Measurements from ENCODE around the gene IFNA8. TPM values are rescaled to one million over a fixed set of nuclear protein-coding genes. Genes with fewer than 3 reads are reported as not detected.

The IFNA8 gene
- total and polyA plus RNA-seq, 2 experiments from 2014 or later: not detected

- Histone ChIP-seq H2AFZ (no peak overlapping the region), H3F3A (replicated peaks; ENCODE audit: low read depth) (no peaks in the 10 kb centered on the region), H3K9me2 (ENCODE audit: insufficient read depth) (no peaks in the 10 kb centered on the region), H3K4me3 (no peak overlapping the region), H3K4me2 (no peak overlapping the region), H3K4me1 (ENCODE audit: insufficient read depth) (no peaks in the 10 kb centered on the region), H3K79me2 (replicated peaks; ENCODE audit: insufficient read depth) (no peaks in the 10 kb centered on the region), H3K36me3 (ENCODE audit: insufficient read depth) (no peaks in the 10 kb centered on the region), H4K20me1 (replicated peaks; ENCODE audit: insufficient read depth) (no peaks in the 10 kb centered on the region), H3K27me3 (ENCODE audit: insufficient read depth) (no peaks in the 10 kb centered on the region), H3K27ac (ENCODE audit: low read depth) (no peak overlapping the region)
- no peak overlapping the region for H3K4me3 Mint-ChIP-seq
- DNase-seq (ENCODE audit: low spot score): no peak
- no peaks in the 10 kb centered on the region for H3K36me3 Mint-ChIP-seq (ENCODE audit: low read depth)
- H3K27ac Mint-ChIP-seq: no peak overlapping the region
- ATAC-seq: no peak
- TF ChIP-seq ZNF462 (CRISPR knock-in tag; IDR thresholded peaks at IDR 0.05): no peak
- no peak for TF ChIP-seq ZNF331 (CRISPR knock-in tag; IDR thresholded peaks at IDR 0.05; ENCODE audit: low read depth)
- no peak for TF ChIP-seq NANOG (IDR thresholded peaks at IDR 0.05; ENCODE audit: borderline replicate concordance)
- H3K9me3 Mint-ChIP-seq: no peaks in the 10 kb centered on the region
- no peaks in the 10 kb centered on the region; the same call in 1 of the 3 replicates for H3K4me1 Mint-ChIP-seq
- no peaks in the 10 kb centered on the region for H3K27me3 Mint-ChIP-seq (ENCODE audit: insufficient read depth, low read depth, poor library complexity)
Measured at GRCh38 chr9:21414220-21414940, 5.5 kb downstream of the IFNA8 start.

GRCh38 chr9:21415493-21416267, 6.8 kb downstream of the IFNA8 start:
- no peaks in the 10 kb centered on the region for H3K36me3 ChIP-seq (ENCODE audit: insufficient read depth)
- no peaks in the 10 kb centered on the region for H3K36me3 Mint-ChIP-seq (ENCODE audit: low read depth)
- no peaks in the 10 kb centered on the region for H3K79me2 ChIP-seq (replicated peaks; ENCODE audit: insufficient read depth)
- H3F3A ChIP-seq (replicated peaks; ENCODE audit: low read depth): no peaks in the 10 kb centered on the region
- no peaks in the 10 kb centered on the region for H3K9me3 Mint-ChIP-seq
- H4K20me1 ChIP-seq (replicated peaks; ENCODE audit: insufficient read depth): no peaks in the 10 kb centered on the region
- no peaks in the 10 kb centered on the region for H3K4me1 ChIP-seq (ENCODE audit: insufficient read depth)
- H2AFZ ChIP-seq: 0 out of 2 replicates have a peak overlapping the region, but pooled peaks have one; percentile 48
- ATAC-seq (no peak), DNase-seq (ENCODE audit: low spot score) (no peak)
- H3K4me3 ChIP-seq: no peak overlapping the region
- no peaks in the 10 kb centered on the region; the same call in 1 of the 3 replicates for H3K4me1 Mint-ChIP-seq
- H3K4me3 Mint-ChIP-seq: no peak overlapping the region
- H3K27ac Mint-ChIP-seq: peak overlapping the region; percentile 56; the same call in 1 of the 2 replicates
- H3K27me3 Mint-ChIP-seq (ENCODE audit: insufficient read depth, low read depth, poor library complexity): no peaks in the 10 kb centered on the region
- no peaks in the 10 kb centered on the region for H3K9me2 ChIP-seq (ENCODE audit: insufficient read depth)
- H3K27ac ChIP-seq (ENCODE audit: low read depth): no peak overlapping the region
- no peaks in the 10 kb centered on the region for H3K27me3 ChIP-seq (ENCODE audit: insufficient read depth)
- no peak overlapping the region for H3K4me2 ChIP-seq
- no peak for TF ChIP-seq POLR2AphosphoS5 (IDR thresholded peaks at IDR 0.05; ENCODE audit: low read depth)
- no peak for TF ChIP-seq EZH2phosphoT487 (IDR thresholded peaks at IDR 0.05; ENCODE audit: unreplicated experiment)
- TF ChIP-seq ZNF114 (CRISPR knock-in tag; IDR thresholded peaks at IDR 0.05): no peak

Data from GM23338 (cell line).